ENCODE data around the gene ABCG8.

The ABCG8 gene

DNA sequence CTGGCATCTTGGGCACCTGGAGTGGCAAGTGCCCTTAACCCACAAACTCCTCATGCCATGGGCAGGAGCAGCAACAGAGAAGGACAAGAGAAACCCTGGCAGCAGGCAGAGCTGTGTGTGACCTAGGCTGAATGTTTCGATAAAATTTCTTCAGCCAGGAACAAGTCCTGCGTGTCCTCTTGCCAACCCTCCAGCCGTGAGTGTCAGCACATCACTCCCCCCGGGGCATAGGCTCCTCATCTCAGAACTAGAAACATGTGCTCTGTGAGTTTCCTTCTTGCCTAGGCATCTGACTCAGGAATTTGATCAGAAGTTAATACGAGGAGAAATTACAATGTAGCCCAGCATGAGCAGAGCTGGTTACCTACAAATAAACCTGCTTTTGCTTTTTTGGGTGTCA lies 2.2 kb downstream of the ABCG8 start:
- H3K36me3 Mint-ChIP-seq (ENCODE audit: low read depth) = no peaks in the 10 kb centered on the region
- H3K27ac Mint-ChIP-seq = no peak overlapping the region
- no peaks in the 10 kb centered on the region for H3K27me3 Mint-ChIP-seq
- no peaks in the 10 kb centered on the region for H3K9me3 Mint-ChIP-seq
- no peak overlapping the region for H3K4me3 Mint-ChIP-seq
- H3K4me1 Mint-ChIP-seq (ENCODE audit: low read depth) = no peaks in the 10 kb centered on the region

- Mint-ChIP-seq H3K4me1 (ENCODE audit: low read depth) (no peaks in the 10 kb centered on the region), H3K27me3 (no peaks in the 10 kb centered on the region), H3K9me3 (no peaks in the 10 kb centered on the region), H3K27ac (no peak overlapping the region), H3K36me3 (ENCODE audit: low read depth) (no peaks in the 10 kb centered on the region), H3K4me3 (no peak overlapping the region)
These were observed 3.4 kb downstream of the ABCG8 start for GRCh38 chr2:43841949-43842865.

DNA sequence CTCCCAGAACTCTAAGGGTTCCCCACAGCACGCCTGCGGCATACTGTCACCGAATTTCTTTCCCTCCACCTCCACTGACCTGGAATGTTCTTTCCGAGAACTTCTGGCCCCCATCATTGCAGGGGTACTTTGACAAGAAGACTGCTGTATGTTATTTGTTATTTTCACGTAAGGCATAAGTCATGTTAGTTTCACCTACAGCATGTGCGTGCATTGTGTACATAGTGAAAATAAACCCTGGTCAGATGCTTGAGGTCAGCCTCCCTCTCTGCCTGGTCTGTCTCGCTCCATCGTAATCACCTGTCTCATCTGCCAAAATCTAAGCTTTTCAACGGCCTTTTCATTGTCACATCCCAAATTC lies 4.1 kb downstream of the ABCG8 start:
- no peaks in the 10 kb centered on the region for H3K4me1 Mint-ChIP-seq (ENCODE audit: low read depth)
- no peaks in the 10 kb centered on the region for H3K9me3 Mint-ChIP-seq
- no peak overlapping the region for H3K4me3 Mint-ChIP-seq
- no peaks in the 10 kb centered on the region for H3K27me3 Mint-ChIP-seq
- H3K36me3 Mint-ChIP-seq (ENCODE audit: low read depth) = no peaks in the 10 kb centered on the region
- H3K27ac Mint-ChIP-seq = no peak overlapping the region

- Mint-ChIP-seq H3K27ac (no peak overlapping the region), H3K4me3 (no peak overlapping the region), H3K9me3 (no peaks in the 10 kb centered on the region), H3K27me3 (no peaks in the 10 kb centered on the region), H3K4me1 (ENCODE audit: low read depth) (no peaks in the 10 kb centered on the region), H3K36me3 (ENCODE audit: low read depth) (no peaks in the 10 kb centered on the region)
These were observed 6.4 kb downstream of the ABCG8 start for GRCh38 chr2:43845181-43845580.

DNA sequence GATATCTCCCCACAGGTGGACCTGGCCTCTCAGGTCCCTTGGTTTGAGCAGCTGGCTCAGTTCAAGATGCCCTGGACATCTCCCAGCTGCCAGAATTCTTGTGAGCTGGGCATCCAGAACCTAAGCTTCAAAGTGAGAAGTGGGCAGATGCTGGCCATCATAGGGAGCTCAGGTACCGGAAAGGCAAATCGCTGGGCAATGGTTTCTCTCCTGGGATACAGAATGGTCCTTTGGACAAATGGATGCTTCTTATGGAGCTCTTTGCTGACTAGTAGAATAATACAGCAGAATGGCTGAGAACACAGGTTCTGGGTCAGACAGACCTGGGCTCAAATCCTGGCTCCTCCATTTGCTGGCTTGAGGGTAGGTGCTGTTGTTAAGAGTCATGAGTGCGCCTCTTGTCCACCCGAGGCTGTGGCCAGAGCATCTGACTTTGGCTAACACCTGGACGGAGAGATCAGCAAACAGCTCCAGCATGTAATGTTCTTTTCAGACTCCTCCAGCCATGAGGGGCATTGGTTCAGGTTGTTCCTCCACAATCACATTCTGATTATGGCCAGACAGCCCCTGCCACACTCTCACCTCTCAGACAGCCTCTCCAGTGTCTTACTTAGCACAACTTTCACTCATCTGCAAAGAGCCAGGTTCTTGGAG lies 7.5 kb downstream of the ABCG8 start:
- H3K9me3 Mint-ChIP-seq = no peaks in the 10 kb centered on the region
- H3K4me3 Mint-ChIP-seq = no peak overlapping the region
- no peaks in the 10 kb centered on the region for H3K4me1 Mint-ChIP-seq (ENCODE audit: low read depth)
- H3K27me3 Mint-ChIP-seq = no peaks in the 10 kb centered on the region
- no peaks in the 10 kb centered on the region for H3K36me3 Mint-ChIP-seq (ENCODE audit: low read depth)
- H3K27ac Mint-ChIP-seq = no peak overlapping the region

- no peaks in the 10 kb centered on the region for H3K36me3 Mint-ChIP-seq (ENCODE audit: low read depth)
- H3K27me3 Mint-ChIP-seq = peaks cover 6% of the 10 kb centered on the region
- no peak overlapping the region for H3K27ac Mint-ChIP-seq
- no peaks in the 10 kb centered on the region for H3K4me1 Mint-ChIP-seq (ENCODE audit: low read depth)
- H3K9me3 Mint-ChIP-seq = no peaks in the 10 kb centered on the region
- H3K4me3 Mint-ChIP-seq = no peak overlapping the region
These were observed 9.4 kb downstream of the ABCG8 start for GRCh38 chr2:43848214-43848613.

GRCh38 chr2:43851011-43851980 lies 12.5 kb downstream of the ABCG8 start:
- Mint-ChIP-seq H3K27me3 (peaks cover 26% of the 10 kb centered on the region), H3K36me3 (ENCODE audit: low read depth) (no peaks in the 10 kb centered on the region), H3K27ac (no peak overlapping the region), H3K4me1 (ENCODE audit: low read depth) (no peaks in the 10 kb centered on the region), H3K4me3 (no peak overlapping the region), H3K9me3 (no peaks in the 10 kb centered on the region)

GRCh38 chr2:43852196-43852730 lies 13.5 kb downstream of the ABCG8 start:
- H3K36me3 Mint-ChIP-seq (ENCODE audit: low read depth) = no peaks in the 10 kb centered on the region
- no peaks in the 10 kb centered on the region for H3K9me3 Mint-ChIP-seq
- no peaks in the 10 kb centered on the region for H3K4me1 Mint-ChIP-seq (ENCODE audit: low read depth)
- H3K27ac Mint-ChIP-seq = no peak overlapping the region
- peaks cover 34% of the 10 kb centered on the region for H3K27me3 Mint-ChIP-seq
- H3K4me3 Mint-ChIP-seq = no peak overlapping the region

DNA sequence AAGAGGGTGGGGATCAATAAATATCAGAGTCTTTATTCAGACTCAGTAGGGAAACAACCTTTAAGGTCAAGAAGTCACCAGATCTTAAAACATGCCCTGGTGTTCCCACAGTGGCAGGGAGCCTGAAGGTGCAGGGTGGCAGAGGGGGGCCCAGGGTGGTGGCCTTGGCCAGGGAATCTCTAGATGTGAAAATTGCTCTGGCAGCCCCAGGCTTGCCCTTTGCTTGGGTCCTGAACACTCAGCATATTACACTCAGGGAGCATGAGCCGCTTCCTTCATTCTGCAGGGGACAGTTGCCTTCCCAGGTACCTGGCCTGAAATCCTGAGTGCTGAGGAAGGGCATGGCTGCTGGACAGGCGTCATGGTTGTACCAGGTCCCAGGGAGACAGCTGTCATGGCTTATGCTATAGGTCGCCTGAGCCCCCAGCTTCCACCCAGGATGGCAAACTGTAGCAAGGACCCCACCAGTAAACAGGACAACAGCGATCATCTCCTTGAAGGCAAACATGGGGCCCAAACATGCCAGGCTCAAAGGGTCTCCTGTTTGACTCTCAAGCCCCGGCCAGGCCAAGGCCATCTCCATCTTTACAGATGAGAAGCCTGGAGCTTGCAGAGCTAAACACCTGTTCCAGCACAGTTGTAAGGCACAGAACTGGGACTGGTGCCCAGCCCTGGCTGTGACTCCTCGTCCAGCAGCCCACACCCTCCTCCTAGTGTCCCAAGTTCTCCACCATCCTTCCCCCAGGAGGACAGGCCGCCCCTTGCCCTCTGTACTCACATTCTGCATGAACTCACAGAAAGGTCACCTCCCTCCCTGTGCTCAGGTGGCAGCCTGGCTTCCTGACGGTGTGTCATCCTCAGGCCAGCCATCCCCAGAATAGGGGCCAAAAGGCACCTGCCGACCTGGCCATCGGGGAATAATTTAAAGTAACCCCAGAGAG lies 14.6 kb downstream of the ABCG8 start:
- no peak overlapping the region for H3K4me3 Mint-ChIP-seq
- no peaks in the 10 kb centered on the region for H3K9me3 Mint-ChIP-seq
- peaks cover 39% of the 10 kb centered on the region for H3K27me3 Mint-ChIP-seq
- H3K36me3 Mint-ChIP-seq (ENCODE audit: low read depth) = no peaks in the 10 kb centered on the region
- no peak overlapping the region for H3K27ac Mint-ChIP-seq
- no peaks in the 10 kb centered on the region for H3K4me1 Mint-ChIP-seq (ENCODE audit: low read depth)

GRCh38 chr2:43854671-43855070 lies 15.9 kb downstream of the ABCG8 start:
- H3K27me3 Mint-ChIP-seq = peaks cover 48% of the 10 kb centered on the region
- H3K4me1 Mint-ChIP-seq (ENCODE audit: low read depth) = no peaks in the 10 kb centered on the region

GRCh38 chr2:43855292-43855691 lies 16.5 kb downstream of the ABCG8 start:
- Mint-ChIP-seq H3K36me3 (ENCODE audit: low read depth) (no peaks in the 10 kb centered on the region), H3K27me3 (peaks cover 52% of the 10 kb centered on the region), H3K9me3 (no peaks in the 10 kb centered on the region), H3K4me3 (no peak overlapping the region), H3K27ac (no peak overlapping the region), H3K4me1 (ENCODE audit: low read depth) (no peaks in the 10 kb centered on the region)

More at GRCh38 chr2:43854671-43855070, 15.9 kb downstream of the ABCG8 start:
- Mint-ChIP-seq H3K36me3 (ENCODE audit: low read depth) (no peaks in the 10 kb centered on the region), H3K27ac (no peak overlapping the region), H3K9me3 (no peaks in the 10 kb centered on the region), H3K4me3 (no peak overlapping the region)

GRCh38 chr2:43872151-43872550 lies 33.4 kb downstream of the ABCG8 start:
- Mint-ChIP-seq H3K36me3 (ENCODE audit: low read depth) (no peaks in the 10 kb centered on the region), H3K4me3 (no peak overlapping the region), H3K27me3 (peaks cover 30% of the 10 kb centered on the region), H3K9me3 (no peaks in the 10 kb centered on the region), H3K4me1 (ENCODE audit: low read depth) (no peaks in the 10 kb centered on the region), H3K27ac (no peak overlapping the region)

GRCh38 chr2:43874776-43875451 lies 36.1 kb downstream of the ABCG8 start:
- Mint-ChIP-seq H3K27me3 (peaks cover 13% of the 10 kb centered on the region), H3K27ac (no peak overlapping the region), H3K36me3 (ENCODE audit: low read depth) (no peaks in the 10 kb centered on the region)

More at GRCh38 chr2:43874776-43875451, 36.1 kb downstream of the ABCG8 start:
- no peak overlapping the region for H3K4me3 Mint-ChIP-seq
- no peaks in the 10 kb centered on the region for H3K9me3 Mint-ChIP-seq
- peaks cover 3% of the 10 kb centered on the region for H3K4me1 Mint-ChIP-seq (ENCODE audit: low read depth)
